GM19193 (cell line): Measurements from ENCODE around the gene BTG1.
A peak's percentile ranks its signal among the peaks of the same experiment; 100 is the strongest.

Experiments used
- POLR2A ChIP-seq: IDR thresholded peaks from 4 replicates; pipeline ENCODE4 v1.6.1; 2011; ENCODE audit not compliant: insufficient read depth, insufficient read length; ENCODE audit errors: extremely low read depth

The BTG1 gene

GRCh38 chr12:92145731-92146496, at the start of gene BTG1:
BTG1 (minus strand) TSS chr12:92145846; CDS start chr12:92145535, 311 bp downstream.
- peak; percentile 100 for TF ChIP-seq POLR2A

- no peak for TF ChIP-seq POLR2A
Measured at GRCh38 chr12:92194561-92194960, 48.9 kb upstream of the BTG1 start.

GRCh38 chr12:92193846-92194245, 48.2 kb upstream of the BTG1 start:
- no peak for TF ChIP-seq POLR2A

GRCh38 chr12:92193063-92193462, 47.4 kb upstream of the BTG1 start:
- TF ChIP-seq POLR2A = no peak

GRCh38 chr12:92192360-92192759, 46.7 kb upstream of the BTG1 start:
- no peak for TF ChIP-seq POLR2A

- no peak for TF ChIP-seq POLR2A
Measured at GRCh38 chr12:92191061-92191460, 45.4 kb upstream of the BTG1 start.

GRCh38 chr12:92188517-92189188, 43.0 kb upstream of the BTG1 start:
- no peak for TF ChIP-seq POLR2A

GRCh38 chr12:92186038-92186470, 40.4 kb upstream of the BTG1 start:
- TF ChIP-seq POLR2A = no peak

- no peak for TF ChIP-seq POLR2A
Measured at GRCh38 chr12:92185052-92185451, 39.4 kb upstream of the BTG1 start.

GRCh38 chr12:92183575-92183974, 37.9 kb upstream of the BTG1 start:
- TF ChIP-seq POLR2A = no peak

GRCh38 chr12:92178340-92178739, 32.7 kb upstream of the BTG1 start:
- no peak for TF ChIP-seq POLR2A

- TF ChIP-seq POLR2A = no peak
Measured at GRCh38 chr12:92176646-92177045, 31.0 kb upstream of the BTG1 start.

- no peak for TF ChIP-seq POLR2A
Measured at GRCh38 chr12:92175961-92176360, 30.3 kb upstream of the BTG1 start.

- TF ChIP-seq POLR2A = no peak
Measured at GRCh38 chr12:92170050-92170449, 24.4 kb upstream of the BTG1 start.

- no peak for TF ChIP-seq POLR2A
Measured at GRCh38 chr12:92167075-92167474, 21.4 kb upstream of the BTG1 start.

GRCh38 chr12:92164712-92165111, 19.1 kb upstream of the BTG1 start:
- no peak for TF ChIP-seq POLR2A
